BLaER1 (cell line): ENCODE results near the gene MYO10.

ENCODE experiments used
- H3K27ac ChIP-seq: shearing (Covaris generic); formaldehyde crosslinking; 2 replicates; pipeline ENCODE4 v1.8.1; 2022
- H3K27me3 ChIP-seq: shearing (Covaris generic); formaldehyde crosslinking; 2 replicates; pipeline ENCODE4 v1.8.1; 2022
- H3K36me3 ChIP-seq: shearing (Covaris generic); formaldehyde crosslinking; 2 replicates; pipeline ENCODE4 v1.8.1; 2022
- H3K4me1 ChIP-seq: shearing (Covaris generic); formaldehyde crosslinking; 2 replicates; pipeline ENCODE4 v1.8.1; 2022
- H3K4me2 ChIP-seq: shearing (Covaris generic); formaldehyde crosslinking; 2 replicates; pipeline ENCODE4 v1.8.1; 2022
- H3K4me3 ChIP-seq: shearing (Covaris generic); formaldehyde crosslinking; 2 replicates; pipeline ENCODE4 v1.8.1; 2022
- H3K9ac ChIP-seq: shearing (Covaris generic); formaldehyde crosslinking; 2 replicates; pipeline ENCODE4 v1.8.1; 2022
- H3K9me3 ChIP-seq: shearing (Covaris generic); formaldehyde crosslinking; 2 replicates; pipeline ENCODE4 v1.8.1; 2022
- H4K20me1 ChIP-seq: shearing (Covaris generic); formaldehyde crosslinking; 2 replicates; pipeline ENCODE4 v1.8.1; 2022
- Cebpa-rat ChIP-seq: shearing (Covaris generic); IDR thresholded peaks from 2 replicates; pipeline ENCODE4 v1.8.1; 2022

The MYO10 gene

GRCh38 chr5:16931334-16932110 lies 4.6 kb downstream of the MYO10 start:
- Histone ChIP-seq H3K4me1 (no peaks in the 10 kb centered on the region), H3K27ac (no peak overlapping the region), H3K4me3 (no peak overlapping the region), H3K4me2 (no peak overlapping the region), H4K20me1 (no peaks in the 10 kb centered on the region), H3K9ac (no peak overlapping the region), H3K27me3 (no peaks in the 10 kb centered on the region), H3K36me3 (no peaks in the 10 kb centered on the region), H3K9me3 (peaks cover 17% of the 10 kb centered on the region)
- TF ChIP-seq Cebpa-rat: no peak

GRCh38 chr5:16930496-16930895 lies 5.6 kb downstream of the MYO10 start:
- no peaks in the 10 kb centered on the region for H3K4me1 ChIP-seq
- H3K36me3 ChIP-seq: no peaks in the 10 kb centered on the region
- no peak overlapping the region for H3K9ac ChIP-seq
- H3K9me3 ChIP-seq: peaks cover 8% of the 10 kb centered on the region
- TF ChIP-seq Cebpa-rat: no peak
- H3K4me3 ChIP-seq: no peak overlapping the region
- no peaks in the 10 kb centered on the region for H4K20me1 ChIP-seq
- no peak overlapping the region for H3K27ac ChIP-seq
- no peaks in the 10 kb centered on the region for H3K27me3 ChIP-seq
- no peak overlapping the region for H3K4me2 ChIP-seq

- Histone ChIP-seq H3K4me1 (no peaks in the 10 kb centered on the region), H3K27me3 (no peaks in the 10 kb centered on the region), H4K20me1 (no peaks in the 10 kb centered on the region), H3K36me3 (no peaks in the 10 kb centered on the region), H3K9me3 (peaks cover 1% of the 10 kb centered on the region), H3K9ac (no peak overlapping the region), H3K4me2 (no peak overlapping the region), H3K4me3 (no peak overlapping the region), H3K27ac (no peak overlapping the region)
- no peak for TF ChIP-seq Cebpa-rat
Observed at GRCh38 chr5:16929831-16930230, 6.3 kb downstream of the MYO10 start.

- TF ChIP-seq Cebpa-rat: no peak
- Histone ChIP-seq H3K9me3 (no peaks in the 10 kb centered on the region), H3K27ac (no peak overlapping the region), H3K4me3 (no peak overlapping the region), H3K9ac (no peak overlapping the region), H3K4me1 (no peaks in the 10 kb centered on the region), H3K36me3 (no peaks in the 10 kb centered on the region), H3K4me2 (no peak overlapping the region), H4K20me1 (no peaks in the 10 kb centered on the region), H3K27me3 (no peaks in the 10 kb centered on the region)
Observed at GRCh38 chr5:16929347-16929746, 6.7 kb downstream of the MYO10 start.

- H4K20me1 ChIP-seq: no peaks in the 10 kb centered on the region
- H3K9me3 ChIP-seq: no peaks in the 10 kb centered on the region
- no peaks in the 10 kb centered on the region for H3K36me3 ChIP-seq
- no peak overlapping the region for H3K4me2 ChIP-seq
- no peaks in the 10 kb centered on the region for H3K4me1 ChIP-seq
- no peak overlapping the region for H3K4me3 ChIP-seq
- TF ChIP-seq Cebpa-rat: no peak
- H3K27ac ChIP-seq: no peak overlapping the region
- H3K27me3 ChIP-seq: no peaks in the 10 kb centered on the region
- no peak overlapping the region for H3K9ac ChIP-seq
Observed at GRCh38 chr5:16927613-16928012, 8.5 kb downstream of the MYO10 start.

GRCh38 chr5:16926417-16926816 lies 9.7 kb downstream of the MYO10 start:
- Histone ChIP-seq H3K9me3 (no peaks in the 10 kb centered on the region), H4K20me1 (no peaks in the 10 kb centered on the region), H3K27ac (no peak overlapping the region), H3K9ac (no peak overlapping the region), H3K27me3 (no peaks in the 10 kb centered on the region), H3K4me2 (no peak overlapping the region), H3K4me3 (no peak overlapping the region), H3K36me3 (no peaks in the 10 kb centered on the region), H3K4me1 (no peaks in the 10 kb centered on the region)
- TF ChIP-seq Cebpa-rat: no peak

- Histone ChIP-seq H3K4me1 (no peaks in the 10 kb centered on the region), H3K9ac (no peak overlapping the region), H3K4me3 (no peak overlapping the region), H3K27ac (no peak overlapping the region), H3K27me3 (no peaks in the 10 kb centered on the region), H3K9me3 (no peaks in the 10 kb centered on the region), H3K4me2 (no peak overlapping the region), H3K36me3 (no peaks in the 10 kb centered on the region), H4K20me1 (no peaks in the 10 kb centered on the region)
- no peak for TF ChIP-seq Cebpa-rat
Observed at GRCh38 chr5:16924206-16924605, 11.9 kb downstream of the MYO10 start.

- Histone ChIP-seq H3K27ac (no peak overlapping the region), H3K27me3 (no peaks in the 10 kb centered on the region), H3K9me3 (no peaks in the 10 kb centered on the region), H4K20me1 (no peaks in the 10 kb centered on the region), H3K4me1 (no peaks in the 10 kb centered on the region), H3K36me3 (no peaks in the 10 kb centered on the region), H3K4me2 (no peak overlapping the region), H3K4me3 (no peak overlapping the region), H3K9ac (no peak overlapping the region)
- no peak for TF ChIP-seq Cebpa-rat
Observed at GRCh38 chr5:16922430-16922829, 13.7 kb downstream of the MYO10 start.

GRCh38 chr5:16921211-16921610 lies 14.9 kb downstream of the MYO10 start:
- Histone ChIP-seq H3K9me3 (no peaks in the 10 kb centered on the region), H3K27me3 (no peaks in the 10 kb centered on the region), H3K36me3 (no peaks in the 10 kb centered on the region), H3K27ac (no peak overlapping the region), H4K20me1 (no peaks in the 10 kb centered on the region), H3K4me2 (no peak overlapping the region), H3K9ac (no peak overlapping the region), H3K4me1 (no peaks in the 10 kb centered on the region), H3K4me3 (no peak overlapping the region)
- TF ChIP-seq Cebpa-rat: no peak

GRCh38 chr5:16920109-16920816 lies 15.8 kb downstream of the MYO10 start:
- Histone ChIP-seq H3K9me3 (no peaks in the 10 kb centered on the region), H3K27ac (no peak overlapping the region), H3K9ac (no peak overlapping the region), H3K27me3 (no peaks in the 10 kb centered on the region), H4K20me1 (no peaks in the 10 kb centered on the region), H3K36me3 (no peaks in the 10 kb centered on the region), H3K4me2 (no peak overlapping the region), H3K4me3 (no peak overlapping the region), H3K4me1 (no peaks in the 10 kb centered on the region)
- no peak for TF ChIP-seq Cebpa-rat
